ENCODE measurements around the gene SOCS4. TPM values are rescaled to one million over a fixed set of nuclear protein-coding genes. Genes with fewer than 3 reads are reported as not detected.
"Not testable (repeated sequence)": the region's sequence is repeated elsewhere in the genome, so short reads cannot be mapped to it uniquely, and the experiment has no call there.

The SOCS4 gene
- total and polyA plus RNA-seq, 8 donors: 12.7 to 31.8 (median 14.7) TPM

DNA sequence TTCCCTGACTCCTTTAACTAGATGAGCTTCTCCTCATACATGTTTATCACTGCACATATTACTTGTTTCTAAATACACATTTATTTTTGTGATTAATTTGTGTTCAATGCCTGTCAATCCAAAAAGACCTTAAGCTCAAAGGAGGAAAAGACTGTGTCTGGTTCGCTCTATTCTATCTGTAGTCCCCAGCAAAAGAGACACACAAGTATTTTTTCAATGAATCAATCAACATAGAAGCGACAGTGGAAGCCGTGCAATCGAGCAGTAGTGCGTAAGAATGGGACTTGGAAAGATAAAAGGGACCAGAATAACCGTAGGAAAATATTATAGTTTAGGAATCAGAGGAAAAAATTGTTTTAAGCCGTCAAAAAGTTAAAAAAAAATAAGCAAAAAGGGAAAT lies 1.1 kb upstream of the SOCS4 start:
- no peak for DNase-seq
- intact Hi-C loops (cut with DNase I): no loop called here
- peak overlapping the region; percentile 73 to 88 for H3K4me3 ChIP-seq

DNA sequence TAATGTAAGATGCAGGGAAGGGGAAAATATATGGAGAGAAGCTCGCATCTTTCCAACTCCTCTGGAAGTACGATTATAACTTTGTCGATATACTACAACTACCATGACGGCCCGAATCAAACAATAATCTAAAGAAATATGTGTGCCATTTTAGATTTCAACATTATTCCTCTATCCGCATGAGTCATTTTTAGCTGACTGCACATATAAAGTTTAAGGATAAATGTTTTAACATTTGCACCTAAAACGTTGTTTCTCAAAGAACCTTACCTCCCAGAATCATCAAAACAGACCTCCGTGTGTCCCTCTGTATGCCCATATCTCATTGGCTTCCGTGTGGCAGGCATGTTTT lies 619 bp upstream of the SOCS4 start:
- TF ChIP-seq, protein P1, sequence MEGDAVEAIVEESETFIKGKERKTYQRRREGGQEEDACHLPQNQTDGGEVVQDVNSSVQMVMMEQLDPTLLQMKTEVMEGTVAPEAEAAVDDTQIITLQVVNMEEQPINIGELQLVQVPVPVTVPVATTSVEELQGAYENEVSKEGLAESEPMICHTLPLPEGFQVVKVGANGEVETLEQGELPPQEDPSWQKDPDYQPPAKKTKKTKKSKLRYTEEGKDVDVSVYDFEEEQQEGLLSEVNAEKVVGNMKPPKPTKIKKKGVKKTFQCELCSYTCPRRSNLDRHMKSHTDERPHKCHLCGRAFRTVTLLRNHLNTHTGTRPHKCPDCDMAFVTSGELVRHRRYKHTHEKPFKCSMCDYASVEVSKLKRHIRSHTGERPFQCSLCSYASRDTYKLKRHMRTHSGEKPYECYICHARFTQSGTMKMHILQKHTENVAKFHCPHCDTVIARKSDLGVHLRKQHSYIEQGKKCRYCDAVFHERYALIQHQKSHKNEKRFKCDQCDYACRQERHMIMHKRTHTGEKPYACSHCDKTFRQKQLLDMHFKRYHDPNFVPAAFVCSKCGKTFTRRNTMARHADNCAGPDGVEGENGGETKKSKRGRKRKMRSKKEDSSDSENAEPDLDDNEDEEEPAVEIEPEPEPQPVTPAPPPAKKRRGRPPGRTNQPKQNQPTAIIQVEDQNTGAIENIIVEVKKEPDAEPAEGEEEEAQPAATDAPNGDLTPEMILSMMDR (IDR thresholded peaks at IDR 0.05): no peak
- intact Hi-C loops (cut with DNase I): no loop called here
- no peaks in the 10 kb centered on the region for H3K9me3 ChIP-seq

More for the DNA sequence above, 1.1 kb upstream of the SOCS4 start:
- H3K4me1 ChIP-seq: peaks cover 15 to 42% of the 10 kb centered on the region in 2 donors
- H3K27ac ChIP-seq: no peak overlapping the region
- no peaks in the 10 kb centered on the region for H3K9me3 ChIP-seq
- no peak for ATAC-seq
- H3K27me3 ChIP-seq: no peaks in the 10 kb centered on the region
- TF ChIP-seq, protein P1 (IDR thresholded peaks at IDR 0.05): no peak
- no peaks in the 10 kb centered on the region for H3K36me3 ChIP-seq

DNA sequence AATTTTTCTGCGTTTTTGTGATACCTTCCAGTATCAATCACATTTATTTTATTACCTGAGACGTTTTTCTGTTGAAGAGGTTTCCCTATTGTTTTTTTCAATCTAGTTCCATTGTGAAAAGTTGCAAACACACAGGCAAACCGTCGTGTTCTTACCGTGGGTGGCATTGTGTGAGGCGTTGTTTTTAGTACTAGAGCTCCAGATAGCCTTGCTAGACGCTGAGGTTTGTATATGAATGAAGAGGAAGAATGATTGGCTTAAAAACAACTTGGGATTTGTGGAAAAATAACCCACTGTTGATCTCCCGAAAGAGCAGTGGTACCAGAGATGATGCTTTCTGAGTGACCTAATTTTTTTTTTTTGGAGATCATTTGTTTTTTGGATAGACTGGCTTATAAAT lies 1.0 kb downstream of the SOCS4 start:
- intact Hi-C loops (cut with DNase I): no loop called here
- Histone ChIP-seq H3K4me1 (peaks cover 15 to 42% of the 10 kb centered on the region in 2 donors), H3K4me3 (peak overlapping the region; percentile 73 to 88), H3K36me3 (peaks cover 0 to 9% of the 10 kb centered on the region in 2 donors), H3K27ac (no peak overlapping the region), H3K27me3 (no peaks in the 10 kb centered on the region), H3K9me3 (no peaks in the 10 kb centered on the region)
- no peak for ATAC-seq
- DNase-seq: no peak
- TF ChIP-seq, protein P1 (IDR thresholded peaks at IDR 0.05): no peak

More for the DNA sequence above, 619 bp upstream of the SOCS4 start:
- Histone ChIP-seq H3K27ac (peak overlapping the region; percentile 51 to 91), H3K4me1 (peaks cover 15 to 42% of the 10 kb centered on the region in 2 donors), H3K4me3 (peak overlapping the region; percentile 73 to 88), H3K36me3 (no peaks in the 10 kb centered on the region), H3K27me3 (no peaks in the 10 kb centered on the region)
- ATAC-seq (no peak), DNase-seq (no peak)

DNA sequence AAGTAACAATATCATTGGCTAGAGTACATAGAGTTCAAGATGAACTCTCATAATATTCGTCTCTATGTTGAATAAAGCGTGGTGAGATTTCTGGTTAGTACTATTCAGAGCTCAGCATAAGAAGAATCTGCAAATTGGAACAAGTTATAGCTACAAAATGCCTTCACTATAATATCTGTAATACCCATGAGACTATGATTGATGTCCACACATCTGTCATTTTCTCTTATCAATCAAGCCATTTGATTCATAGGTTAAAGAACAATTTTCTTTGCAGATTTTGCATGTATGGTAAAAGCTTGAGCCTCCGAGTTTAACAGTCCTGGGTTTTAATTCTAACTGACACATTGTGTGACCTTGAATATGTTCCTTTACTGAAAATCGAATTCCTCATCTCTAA lies 1.4 kb downstream of the SOCS4 start:
- TF ChIP-seq, protein P1 (IDR thresholded peaks at IDR 0.05): no peak
- no peak for DNase-seq
- Histone ChIP-seq H3K27ac (no peak overlapping the region), H3K27me3 (no peaks in the 10 kb centered on the region), H3K9me3 (no peaks in the 10 kb centered on the region), H3K4me3 (peak overlapping the region in 1 of 2 donors; percentile 88), H3K36me3 (peaks cover 0 to 13% of the 10 kb centered on the region in 2 donors), H3K4me1 (peaks cover 15 to 42% of the 10 kb centered on the region in 2 donors)
- intact Hi-C loops (cut with DNase I): no loop called here
- ATAC-seq: no peak

DNA sequence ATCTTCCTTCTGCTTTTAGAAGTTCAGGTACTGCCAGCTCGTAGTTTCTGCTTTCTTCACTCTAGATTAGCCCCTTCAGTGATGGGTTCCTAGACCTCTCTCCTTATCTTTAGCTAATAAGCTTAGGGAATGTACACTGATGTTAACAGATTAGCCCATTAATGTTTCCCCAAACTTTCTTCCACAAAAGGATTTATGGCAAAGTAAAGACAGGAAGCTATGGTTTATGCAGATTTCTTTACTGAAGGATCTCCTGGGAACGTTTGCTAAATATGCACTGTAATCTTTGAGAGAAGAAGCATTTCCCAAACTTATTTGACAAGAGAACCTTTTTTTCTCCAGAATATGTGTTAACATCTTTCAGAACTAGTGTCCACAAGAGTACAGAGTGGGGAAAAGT lies 4.2 kb downstream of the SOCS4 start:
- Histone ChIP-seq H3K27ac (no peak overlapping the region), H3K9me3 (no peaks in the 10 kb centered on the region), H3K27me3 (no peaks in the 10 kb centered on the region), H3K4me3 (no peak overlapping the region), H3K4me1 (peaks cover 14 to 33% of the 10 kb centered on the region in 2 donors), H3K36me3 (peaks cover 0 to 33% of the 10 kb centered on the region in 2 donors)
- ATAC-seq: no peak
- intact Hi-C loops (cut with DNase I): no loop called here
- TF ChIP-seq, protein P1 (IDR thresholded peaks at IDR 0.05): no peak
- no peak for DNase-seq

DNA sequence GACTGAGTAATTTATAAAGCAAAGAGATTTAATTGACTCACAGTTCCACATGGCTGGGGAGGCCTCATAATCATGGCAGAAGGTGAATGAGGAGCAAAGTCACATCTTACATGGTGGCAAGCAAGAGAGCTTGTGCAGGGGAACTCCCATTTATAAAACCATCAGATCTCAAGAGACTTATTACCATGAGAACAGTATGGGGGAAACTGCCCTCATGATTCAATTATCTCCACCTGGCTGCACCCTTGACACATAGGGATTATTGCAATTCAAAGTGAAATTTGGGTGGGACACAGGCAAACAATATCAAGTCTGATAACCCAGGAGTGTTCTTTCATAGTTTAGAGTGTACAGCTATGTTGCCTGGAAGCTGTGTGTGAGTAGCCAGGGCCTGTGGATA lies 11.0 kb downstream of the SOCS4 start:
- H3K36me3 ChIP-seq: peaks cover 0 to 59% of the 10 kb centered on the region in 2 donors
- H3K27ac ChIP-seq; H3K9me3 ChIP-seq; H3K27me3 ChIP-seq; H3K4me3 ChIP-seq; intact Hi-C loops (cut with DNase I); H3K4me1 ChIP-seq; DNase-seq; ATAC-seq: not testable (repeated sequence)
